ENCODE results near the gene KDM2A. TPM values are rescaled to one million over a fixed set of nuclear protein-coding genes. Genes with fewer than 3 reads are reported as not detected.

KDM2A gene
- total RNA-seq, 1 donor from 2014 or later, result 92.8 TPM

DNA sequence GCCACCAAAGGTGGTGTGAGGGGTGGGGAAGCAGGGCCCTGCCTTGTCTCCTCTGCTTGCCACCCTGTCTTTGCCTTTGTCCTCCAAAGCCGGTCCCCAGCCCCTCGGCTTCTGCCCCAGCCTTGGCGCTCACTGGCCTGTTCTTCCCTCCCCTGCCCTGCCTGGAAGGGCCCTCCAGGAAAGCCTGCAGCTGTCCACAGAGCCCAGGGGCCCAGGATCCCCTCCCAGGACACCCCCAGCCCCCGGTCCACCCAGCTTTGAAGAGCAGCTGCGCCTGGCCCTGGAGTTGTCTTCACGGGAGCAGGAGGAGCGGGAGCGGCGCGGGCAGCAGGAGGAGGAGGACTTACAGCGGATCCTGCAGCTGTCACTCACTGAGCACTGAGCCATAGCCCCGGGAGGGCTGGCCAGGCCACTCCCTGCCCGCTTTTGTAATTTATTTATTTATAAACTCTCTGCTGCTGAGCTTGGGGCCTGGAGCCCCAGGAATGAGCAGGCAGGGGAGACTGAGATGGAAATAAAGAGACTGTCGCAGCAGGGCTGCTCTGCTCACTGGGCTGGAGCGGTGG is 183.0 kb downstream of the KDM2A start:
- intact Hi-C loops (cut with DNase I), result no loop called here
- DNase-seq (ENCODE audit: low spot score), result peak; percentile 61
- peak; percentile 55 for ATAC-seq

GRCh38 chr11:67302571-67303131 is 183.6 kb downstream of the KDM2A start:
- ATAC-seq (peak; percentile 46), DNase-seq (ENCODE audit: low spot score) (peak; percentile 67)
- intact Hi-C loops (cut with DNase I), result no loop called here

DNA sequence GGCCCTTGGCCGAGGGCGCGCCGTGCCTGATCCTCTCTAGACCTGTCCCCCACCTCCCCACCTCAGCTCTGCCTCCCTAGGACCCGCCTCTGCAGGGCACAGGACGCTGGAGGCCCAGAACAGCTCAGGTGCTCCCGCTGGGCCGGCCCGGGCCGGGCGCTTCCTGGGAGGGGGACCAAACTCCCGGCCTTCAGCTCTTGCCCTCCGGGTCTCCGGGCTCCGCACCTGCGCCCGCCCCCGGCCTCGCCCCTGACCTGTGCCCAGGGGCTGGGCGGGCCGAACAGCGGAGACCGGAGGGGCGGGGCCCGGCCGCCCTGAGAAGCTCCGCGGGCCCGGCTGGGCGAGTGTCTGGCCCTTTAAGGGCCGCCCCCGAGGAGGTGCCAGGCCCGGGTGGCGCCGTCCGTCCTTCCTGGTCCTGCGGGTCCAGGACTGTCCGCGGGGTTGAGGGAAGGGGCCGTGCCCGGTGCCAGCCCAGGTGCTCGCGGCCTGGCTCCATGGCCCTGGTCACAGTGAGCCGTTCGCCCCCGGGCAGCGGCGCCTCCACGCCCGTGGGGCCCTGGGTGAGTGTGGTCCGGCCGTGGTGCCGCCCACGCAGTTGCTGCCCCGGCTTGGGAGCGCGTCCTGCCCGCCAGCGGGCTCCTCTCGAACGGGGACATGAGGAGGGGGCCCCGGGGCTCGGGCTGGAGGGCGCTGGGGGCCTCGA is 184.2 kb downstream of the KDM2A start, which contains the start of gene SSH3:
SSH3 (plus strand) TSS at position 399 of the 703 bp plus-strand sequence; CDS start at position 495, 96 bp downstream.
- DNase-seq (ENCODE audit: low spot score) (peak; percentile 84), ATAC-seq (peak; percentile 83)
- intact Hi-C loops (cut with DNase I), result no loop called here

GRCh38 chr11:67303835-67304411 is 184.9 kb downstream of the KDM2A start:
- intact Hi-C loops (cut with DNase I), result no loop called here
- DNase-seq (ENCODE audit: low spot score) (peak; percentile 65), ATAC-seq (peak; percentile 11)

DNA sequence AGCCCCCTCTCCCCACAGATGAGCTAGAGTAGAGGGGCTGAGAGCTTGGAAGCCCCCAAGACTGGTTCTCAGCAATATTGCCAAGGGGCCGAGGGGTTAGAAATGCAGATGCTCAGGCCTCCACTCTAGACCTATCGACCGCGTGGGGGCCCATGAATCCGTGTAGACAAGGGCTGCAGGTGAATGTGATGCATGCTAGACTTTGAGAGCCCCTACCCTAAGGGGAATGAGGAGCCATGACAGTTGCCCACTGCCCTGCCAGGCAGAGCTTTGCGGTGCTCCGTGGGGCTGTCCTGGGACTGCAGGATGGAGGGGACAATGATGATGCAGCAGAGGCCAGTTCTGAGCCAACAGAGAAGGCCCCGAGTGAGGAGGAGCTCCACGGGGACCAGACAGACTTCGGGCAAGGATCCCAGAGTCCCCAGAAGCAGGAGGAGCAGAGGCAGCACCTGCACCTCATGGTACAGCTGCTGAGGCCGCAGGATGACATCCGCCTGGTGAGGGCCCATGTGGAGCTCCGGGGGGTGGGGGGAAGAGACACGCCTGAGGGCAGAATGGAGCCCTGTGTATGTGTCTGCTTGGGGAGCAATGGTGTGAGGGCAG is 185.5 kb downstream of the KDM2A start:
- peak; percentile 56 for DNase-seq (ENCODE audit: low spot score)
- ATAC-seq, result no peak
- intact Hi-C loops (cut with DNase I), result no loop called here

DNA sequence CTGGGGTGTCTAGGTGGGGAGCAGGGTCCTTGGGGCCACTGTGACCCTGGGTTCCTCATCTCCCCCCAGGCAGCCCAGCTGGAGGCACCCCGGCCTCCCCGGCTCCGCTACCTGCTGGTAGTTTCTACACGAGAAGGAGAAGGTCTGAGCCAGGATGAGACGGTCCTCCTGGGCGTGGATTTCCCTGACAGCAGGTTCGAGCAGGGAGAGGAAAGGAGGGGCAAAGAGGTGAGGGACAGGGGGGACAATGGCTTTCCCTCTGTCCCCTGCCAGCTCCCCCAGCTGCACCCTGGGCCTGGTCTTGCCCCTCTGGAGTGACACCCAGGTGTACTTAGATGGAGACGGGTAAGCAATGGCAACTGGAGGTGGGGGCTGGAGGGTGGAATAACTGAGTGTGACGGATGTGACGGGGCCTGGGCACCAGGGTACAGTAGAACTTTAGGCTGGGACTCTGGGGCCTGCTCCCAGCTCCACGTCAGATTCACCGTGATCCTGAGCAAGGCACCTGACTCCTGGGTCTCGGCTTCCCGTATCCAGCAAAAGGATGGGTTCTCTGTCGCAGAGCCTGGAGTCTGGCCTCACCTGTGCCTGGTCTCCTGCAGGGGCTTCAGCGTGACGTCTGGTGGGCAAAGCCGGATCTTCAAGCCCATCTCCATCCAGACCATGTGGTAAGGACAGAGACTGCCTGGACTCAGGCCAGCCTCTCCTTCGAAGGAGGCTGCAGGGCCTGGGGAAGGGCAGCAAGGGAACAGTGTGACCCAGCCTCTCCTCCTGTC is 187.9 kb downstream of the KDM2A start:
- DNase-seq (ENCODE audit: low spot score), result peak; percentile 46
- no peak for ATAC-seq
- intact Hi-C loops (cut with DNase I), result no loop called here

DNA sequence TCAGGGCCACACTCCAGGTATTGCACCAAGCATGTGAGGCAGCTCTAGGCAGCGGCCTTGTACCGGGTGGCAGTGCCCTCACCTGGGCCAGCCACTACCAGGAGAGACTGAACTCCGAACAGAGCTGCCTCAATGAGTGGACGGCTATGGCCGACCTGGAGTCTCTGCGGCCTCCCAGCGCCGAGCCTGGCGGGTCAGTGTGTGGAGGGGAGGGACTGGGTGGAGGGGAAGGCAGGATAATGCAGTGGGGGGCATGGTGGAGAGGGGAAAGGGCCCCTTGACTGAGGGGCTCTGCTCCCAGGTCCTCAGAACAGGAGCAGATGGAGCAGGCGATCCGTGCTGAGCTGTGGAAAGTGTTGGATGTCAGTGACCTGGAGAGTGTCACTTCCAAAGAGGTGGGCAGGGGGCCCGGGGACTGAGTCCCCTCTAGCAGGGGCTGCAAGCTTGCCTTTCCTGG is 188.5 kb downstream of the KDM2A start:
- intact Hi-C loops (cut with DNase I), result no loop called here
- ATAC-seq, result no peak
- peak; percentile 53 for DNase-seq (ENCODE audit: low spot score)

Other genes with a start within 250 kb of the KDM2A start
- 103 TPM for gene PC, start 160.9 kb upstream of the KDM2A start, total RNA-seq
- not detected for gene C11orf86, start 144.0 kb upstream of the KDM2A start, total RNA-seq
- gene SYT12, start 96.1 kb upstream of the KDM2A start, total RNA-seq, result 0.71 TPM
- gene RHOD, start 62.4 kb upstream of the KDM2A start, total RNA-seq, result 10.3 TPM
- gene GRK2, start 147.2 kb downstream of the KDM2A start, total RNA-seq, result 61.7 TPM
- gene ANKRD13D, start 170.0 kb downstream of the KDM2A start, total RNA-seq, result 69.7 TPM
- gene SSH3, start 184.3 kb downstream of the KDM2A start, total RNA-seq, result 40.7 TPM
- gene POLD4, start 234.3 kb downstream of the KDM2A start, total RNA-seq, result 43.5 TPM